Coronary artery (tissue), 2 donors: ENCODE results near the gene STS.

Source experiments
- DNase-seq: peaks from one replicate; pipeline ENCODE4 v3.0.0-alpha.2; 2017; ENCODE audit warnings: low spot score
- H3K27ac ChIP-seq, 2 donors: fragments of 200-600 bp; sonication (generic); one replicate each; pipeline ENCODE4 v1.5.1; 2016 to 2019
- H3K4me3 ChIP-seq: fragments of 200-600 bp; sonication (generic); 2 replicates; pipeline ENCODE4 v1.5.1; 2016; ENCODE audit warnings: mild to moderate bottlenecking, moderate library complexity
- CTCF ChIP-seq: fragments of 200-600 bp; sonication (generic); IDR thresholded peaks from one replicate; pipeline ENCODE4 v1.5.1; 2019; ENCODE audit warnings: antibody characterized with exemption

STS gene

GRCh38 chrX:7147978-7148854 is 704 bp downstream of the STS start, which contains the start of gene PUDP:
PUDP (minus strand) TSS chrX:7148153; CDS start chrX:7148113, 40 bp downstream.
- peak; percentile 89 for DNase-seq
- no peak for TF ChIP-seq CTCF
- Histone ChIP-seq H3K4me3 (peak within 1 kb of the TSS; percentile 86), H3K27ac (peak within 1 kb of the TSS; percentile 74 to 85)

- TF ChIP-seq CTCF, result no peak
- no peak for DNase-seq
- Histone ChIP-seq H3K27ac (no peak overlapping the region), H3K4me3 (no peak overlapping the region)
Observed at GRCh38 chrX:7149411-7149810, 1.9 kb downstream of the STS start.

- Histone ChIP-seq H3K4me3 (no peak overlapping the region), H3K27ac (no peak overlapping the region)
- no peak for TF ChIP-seq CTCF
- no peak for DNase-seq
Observed at GRCh38 chrX:7153231-7153630, 5.7 kb downstream of the STS start.

GRCh38 chrX:7154041-7154597 is 6.6 kb downstream of the STS start:
- no peak for DNase-seq
- TF ChIP-seq CTCF, result no peak
- Histone ChIP-seq H3K4me3 (no peak overlapping the region), H3K27ac (no peak overlapping the region)

- H3K27ac ChIP-seq, result no peak overlapping the region
Observed at GRCh38 chrX:7155163-7155562, 7.7 kb downstream of the STS start.

GRCh38 chrX:7156879-7157278 is 9.4 kb downstream of the STS start:
- no peak for TF ChIP-seq CTCF
- H3K27ac ChIP-seq, result no peak overlapping the region
- DNase-seq, result no peak
- no peak overlapping the region for H3K4me3 ChIP-seq

More at GRCh38 chrX:7155163-7155562, 7.7 kb downstream of the STS start:
- no peak for DNase-seq
- TF ChIP-seq CTCF, result no peak
- no peak overlapping the region for H3K4me3 ChIP-seq
